Suprapubic skin (tissue), 4 donors: ENCODE measurements around the gene FKBP1C.
"Not testable (repeated sequence)": the region's sequence is repeated elsewhere in the genome, so short reads cannot be mapped to it uniquely, and the experiment has no call there.

ENCODE experiments used
- POLR2A ChIP-seq, 2 donors: fragments of 450-650 bp; IDR thresholded peaks; one replicate each; pipeline ENCODE4 v1.6.1; 2017; ENCODE audit warnings: antibody characterized with exemption in 2 of 2, mild to moderate bottlenecking in 2 of 2, moderate library complexity in 2 of 2
- POLR2AphosphoS5 ChIP-seq, 3 donors: sonication (generic); formaldehyde crosslinking; IDR thresholded peaks; one replicate each; pipeline ENCODE4 v1.6.1; 2017; ENCODE audit warnings: antibody characterized with exemption in 3 of 3
- TF ChIP-seq, protein P1 (sequence below), 2 donors: fragments of 200-600 bp in 1 of 2; fragments of 450-650 bp in 1 of 2; sonication (generic) in 1 of 2; IDR thresholded peaks; one replicate each; pipeline ENCODE4 v1.5.1; 2016 to 2019; ENCODE audit warnings: antibody characterized with exemption in 2 of 2, mild to moderate bottlenecking in 1 of 2, moderate library complexity in 1 of 2

DNA sequence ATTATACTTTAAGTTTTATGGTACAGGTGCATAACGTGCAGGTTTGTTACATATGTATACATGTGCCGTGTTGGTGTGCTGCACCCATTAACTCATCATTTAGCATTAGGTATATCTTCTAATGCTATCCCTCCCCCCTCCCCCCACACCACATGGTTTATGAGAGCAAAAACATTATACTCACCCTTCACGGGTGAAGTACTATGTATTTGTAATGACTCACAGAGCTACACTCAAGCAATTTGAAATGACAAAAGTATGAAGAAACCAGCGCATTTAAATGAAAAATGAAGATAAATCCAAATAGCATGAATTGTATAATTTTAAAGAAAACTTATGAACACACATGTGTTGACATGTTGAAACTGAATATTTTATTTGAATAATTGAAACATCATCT, 14.7 kb downstream of the FKBP1C start:
- TF ChIP-seq POLR2A, POLR2AphosphoS5 (IDR thresholded peaks at IDR 0.05): not testable (repeated sequence)
- TF ChIP-seq, protein P1, sequence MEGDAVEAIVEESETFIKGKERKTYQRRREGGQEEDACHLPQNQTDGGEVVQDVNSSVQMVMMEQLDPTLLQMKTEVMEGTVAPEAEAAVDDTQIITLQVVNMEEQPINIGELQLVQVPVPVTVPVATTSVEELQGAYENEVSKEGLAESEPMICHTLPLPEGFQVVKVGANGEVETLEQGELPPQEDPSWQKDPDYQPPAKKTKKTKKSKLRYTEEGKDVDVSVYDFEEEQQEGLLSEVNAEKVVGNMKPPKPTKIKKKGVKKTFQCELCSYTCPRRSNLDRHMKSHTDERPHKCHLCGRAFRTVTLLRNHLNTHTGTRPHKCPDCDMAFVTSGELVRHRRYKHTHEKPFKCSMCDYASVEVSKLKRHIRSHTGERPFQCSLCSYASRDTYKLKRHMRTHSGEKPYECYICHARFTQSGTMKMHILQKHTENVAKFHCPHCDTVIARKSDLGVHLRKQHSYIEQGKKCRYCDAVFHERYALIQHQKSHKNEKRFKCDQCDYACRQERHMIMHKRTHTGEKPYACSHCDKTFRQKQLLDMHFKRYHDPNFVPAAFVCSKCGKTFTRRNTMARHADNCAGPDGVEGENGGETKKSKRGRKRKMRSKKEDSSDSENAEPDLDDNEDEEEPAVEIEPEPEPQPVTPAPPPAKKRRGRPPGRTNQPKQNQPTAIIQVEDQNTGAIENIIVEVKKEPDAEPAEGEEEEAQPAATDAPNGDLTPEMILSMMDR (IDR thresholded peaks at IDR 0.05), result not testable (repeated sequence)
